ENCODE data around the gene PSMB1. TPM values are rescaled to one million over a fixed set of nuclear protein-coding genes. Genes with fewer than 3 reads are reported as not detected.

The PSMB1 gene
- total RNA-seq, 1 experiment from 2014 or later: 282 TPM

- intact Hi-C loops (cut with micrococcal nuclease): no loop called here
- no peaks in the 10 kb centered on the region for H3K4me1 ChIP-seq (ENCODE audit: control insufficient read depth in 1 of 2, insufficient read depth in 2 of 2, low read length in 2 of 2)
- H3K36me3 ChIP-seq (ENCODE audit: control insufficient read depth in 1 of 2, insufficient read depth in 2 of 2, low read length in 2 of 2): peaks cover 37 to 50% of the 10 kb centered on the region in 2 experiments
- no peak for DNase-seq (ENCODE audit: low read depth, low spot score)
- ATAC-seq: no peak
- ChIA-PET RAD21 (ENCODE audit: low non-redundant PET in 1 of 2, low total read pairs in 2 of 2, uncharacterized antibody in 2 of 2, unreplicated experiment in 2 of 2) (no interaction called here), POLR2A (no interaction called here), CTCF (interaction anchor here (1.3 kb wide), 1 partner anchor 10 kb away, joined by 5 read pairs; no protein-coding TSS in a partner anchor)
- no peak overlapping the region for H3K4me3 ChIP-seq (replicated peaks in 1 of 2; ENCODE audit: low read depth in 1 of 2, low read length in 2 of 2)
- H3K9me3 ChIP-seq (ENCODE audit: control insufficient read depth in 1 of 2, insufficient read depth in 1 of 2, low read depth in 1 of 2, low read length in 2 of 2): no peaks in the 10 kb centered on the region
- no peaks in the 10 kb centered on the region for H3K9me2 ChIP-seq (ENCODE audit: insufficient read depth)
- H3K79me2 ChIP-seq (ENCODE audit: insufficient read depth, low read length): peaks cover 45% of the 10 kb centered on the region
- BruUV-seq (replicated peaks): no TSS peak
- H3K27me3 ChIP-seq (ENCODE audit: insufficient read depth, low read length): no peaks in the 10 kb centered on the region
- H2AFZ ChIP-seq (ENCODE audit: low read depth, low read length, poor library complexity, severe bottlenecking): no peak overlapping the region
- no peak overlapping the region for H3K27ac ChIP-seq (ENCODE audit: low read depth, low read length)
- no peak overlapping the region for H3K4me2 ChIP-seq (ENCODE audit: low read length)
- TF ChIP-seq CTCF (IDR thresholded peaks at IDR 0.05 in 2 of 3, conservative IDR thresholded peaks at IDR 0.05 in 1 of 3; ENCODE audit: borderline replicate concordance in 1 of 3, insufficient read depth in 1 of 3, low read depth in 2 of 3, low read length in 2 of 3) (no peak), SRF (IDR thresholded peaks at IDR 0.05; ENCODE audit: low read depth) (no peak), CEBPB (IDR thresholded peaks at IDR 0.05; ENCODE audit: low read depth) (no peak), MAX (IDR thresholded peaks at IDR 0.05) (no peak), JUND (IDR thresholded peaks at IDR 0.05) (no peak), ZNF274 (IDR thresholded peaks at IDR 0.05; ENCODE audit: low read depth, low read length) (no peak), YY1 (IDR thresholded peaks at IDR 0.05; ENCODE audit: extremely low read depth, insufficient replicate concordance, low read depth, low read length) (no peak), FOSL1 (IDR thresholded peaks at IDR 0.05; ENCODE audit: low read depth) (no peak)
- no peak overlapping the region for H3K9ac ChIP-seq (ENCODE audit: low read length)
- no peaks in the 10 kb centered on the region for H4K20me1 ChIP-seq (ENCODE audit: insufficient read depth)
These were observed 11.9 kb upstream of the PSMB1 start for GRCh38 chr6:170564936-170565530.

Data from HCT116 (cell line).